Measurements from ENCODE around the gene RGP1.

- no peak for TF ChIP-seq CTCF (IDR thresholded peaks at IDR 0.05)
- TF ChIP-seq EP300 (IDR thresholded peaks at IDR 0.05): no peak
These were observed 49.1 kb upstream of the RGP1 start for GRCh38 chr9:35700031-35700430.
